AG10803 (cell line): ENCODE data around the gene ALDOB.
A peak's percentile ranks its signal among the peaks of the same experiment; 100 is the strongest.

ENCODE experiments used
- DNase-seq: peaks from one replicate; pipeline ENCODE4 v3.0.0; 2010; ENCODE audit warnings: low read depth
- H3K4me3 ChIP-seq: 2 replicates; pipeline ENCODE4 v1.5.1; 2011; ENCODE audit warnings: mild to moderate bottlenecking, low read length, control low read depth
- TF ChIP-seq, protein P1 (sequence below): conservative IDR thresholded peaks from 2 replicates; pipeline ENCODE4 v1.5.1; 2011; ENCODE audit warnings: mild to moderate bottlenecking, low read length, control low read depth, inconsistent platforms

Gene ALDOB

DNA sequence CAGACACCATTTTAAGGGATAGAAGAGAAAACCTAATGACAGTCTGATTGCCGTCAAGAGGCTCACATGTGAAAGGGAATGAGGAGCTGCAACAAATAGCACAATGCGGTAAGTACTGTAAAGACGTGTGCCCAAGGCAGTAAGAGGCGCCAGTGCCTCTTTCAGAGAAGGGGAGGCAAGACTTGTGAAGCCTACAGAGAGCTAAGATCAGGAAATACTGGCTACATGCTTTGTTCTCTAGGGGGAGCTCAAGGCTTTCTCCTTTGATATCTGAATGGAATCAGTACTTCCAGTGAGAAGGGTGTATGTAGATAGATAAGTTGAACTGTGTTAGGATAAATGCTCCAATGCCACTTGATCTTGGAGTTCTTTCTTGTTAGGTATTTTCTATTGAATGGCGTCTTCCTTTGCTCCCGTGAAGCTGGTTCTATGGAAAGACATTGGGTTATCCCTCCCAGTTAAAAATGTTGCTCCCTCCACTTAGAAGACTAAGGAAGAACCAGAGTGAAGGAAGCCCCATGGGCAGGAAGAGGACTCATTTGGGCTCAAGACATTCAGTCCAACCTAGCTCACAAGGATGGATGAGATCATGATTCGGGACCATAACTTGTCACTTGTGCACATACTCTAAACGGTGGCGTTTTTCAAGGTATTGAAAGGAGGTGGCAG, 23.5 kb upstream of the ALDOB start:
- DNase-seq = peak; percentile 78
- TF ChIP-seq, protein P1, sequence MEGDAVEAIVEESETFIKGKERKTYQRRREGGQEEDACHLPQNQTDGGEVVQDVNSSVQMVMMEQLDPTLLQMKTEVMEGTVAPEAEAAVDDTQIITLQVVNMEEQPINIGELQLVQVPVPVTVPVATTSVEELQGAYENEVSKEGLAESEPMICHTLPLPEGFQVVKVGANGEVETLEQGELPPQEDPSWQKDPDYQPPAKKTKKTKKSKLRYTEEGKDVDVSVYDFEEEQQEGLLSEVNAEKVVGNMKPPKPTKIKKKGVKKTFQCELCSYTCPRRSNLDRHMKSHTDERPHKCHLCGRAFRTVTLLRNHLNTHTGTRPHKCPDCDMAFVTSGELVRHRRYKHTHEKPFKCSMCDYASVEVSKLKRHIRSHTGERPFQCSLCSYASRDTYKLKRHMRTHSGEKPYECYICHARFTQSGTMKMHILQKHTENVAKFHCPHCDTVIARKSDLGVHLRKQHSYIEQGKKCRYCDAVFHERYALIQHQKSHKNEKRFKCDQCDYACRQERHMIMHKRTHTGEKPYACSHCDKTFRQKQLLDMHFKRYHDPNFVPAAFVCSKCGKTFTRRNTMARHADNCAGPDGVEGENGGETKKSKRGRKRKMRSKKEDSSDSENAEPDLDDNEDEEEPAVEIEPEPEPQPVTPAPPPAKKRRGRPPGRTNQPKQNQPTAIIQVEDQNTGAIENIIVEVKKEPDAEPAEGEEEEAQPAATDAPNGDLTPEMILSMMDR = peak; percentile 97
- H3K4me3 ChIP-seq = no peak overlapping the region

DNA sequence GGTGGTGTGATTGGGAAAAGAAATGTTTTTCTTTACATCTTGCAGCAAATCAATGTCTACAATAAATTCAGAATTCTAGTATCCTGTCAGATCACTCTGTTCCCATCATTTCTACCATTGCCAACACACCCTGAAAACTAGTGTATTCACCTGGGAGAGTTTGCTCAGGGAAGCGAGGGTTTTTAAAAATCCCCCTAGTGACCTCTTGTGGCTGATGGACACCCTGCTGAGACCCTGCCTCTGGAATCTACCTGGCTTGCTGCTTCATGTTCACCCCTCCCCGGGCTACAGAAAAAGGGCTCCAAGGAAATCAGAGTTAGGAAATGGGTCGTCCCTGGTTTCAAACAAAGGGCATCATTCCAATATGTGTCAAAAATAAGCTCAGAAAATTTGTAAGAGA, 21.4 kb upstream of the ALDOB start:
- TF ChIP-seq, protein P1 = no peak
- no peak for DNase-seq
- H3K4me3 ChIP-seq = no peak overlapping the region

DNA sequence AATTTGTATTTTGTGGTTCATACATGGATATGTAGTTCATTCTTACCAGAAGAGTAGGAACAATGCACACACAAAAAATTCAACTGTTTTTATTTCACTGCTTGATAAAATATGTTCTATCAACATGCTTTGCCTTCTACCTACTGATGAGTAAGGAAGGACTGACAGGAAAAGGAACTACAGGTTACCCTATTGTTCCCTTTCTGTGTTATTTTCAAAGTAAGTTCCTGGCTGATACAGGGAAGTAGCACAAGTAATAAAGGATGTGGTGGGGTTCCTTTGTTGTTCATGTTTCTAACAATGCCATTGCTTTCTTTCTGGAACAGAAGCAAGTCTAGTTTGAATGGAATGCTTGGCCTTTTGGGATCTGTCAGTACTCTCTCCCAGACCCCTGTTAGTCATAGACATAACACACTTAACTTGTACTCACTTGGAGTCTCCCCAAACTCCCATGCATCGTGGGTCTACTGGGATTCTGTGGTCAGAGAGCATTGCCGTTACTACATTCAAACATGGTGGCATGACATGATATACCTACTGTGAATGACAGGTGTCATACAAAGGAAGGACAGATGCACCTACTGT, 20.2 kb upstream of the ALDOB start:
- TF ChIP-seq, protein P1 = no peak
- no peak overlapping the region for H3K4me3 ChIP-seq
- peak; percentile 66 for DNase-seq

DNA sequence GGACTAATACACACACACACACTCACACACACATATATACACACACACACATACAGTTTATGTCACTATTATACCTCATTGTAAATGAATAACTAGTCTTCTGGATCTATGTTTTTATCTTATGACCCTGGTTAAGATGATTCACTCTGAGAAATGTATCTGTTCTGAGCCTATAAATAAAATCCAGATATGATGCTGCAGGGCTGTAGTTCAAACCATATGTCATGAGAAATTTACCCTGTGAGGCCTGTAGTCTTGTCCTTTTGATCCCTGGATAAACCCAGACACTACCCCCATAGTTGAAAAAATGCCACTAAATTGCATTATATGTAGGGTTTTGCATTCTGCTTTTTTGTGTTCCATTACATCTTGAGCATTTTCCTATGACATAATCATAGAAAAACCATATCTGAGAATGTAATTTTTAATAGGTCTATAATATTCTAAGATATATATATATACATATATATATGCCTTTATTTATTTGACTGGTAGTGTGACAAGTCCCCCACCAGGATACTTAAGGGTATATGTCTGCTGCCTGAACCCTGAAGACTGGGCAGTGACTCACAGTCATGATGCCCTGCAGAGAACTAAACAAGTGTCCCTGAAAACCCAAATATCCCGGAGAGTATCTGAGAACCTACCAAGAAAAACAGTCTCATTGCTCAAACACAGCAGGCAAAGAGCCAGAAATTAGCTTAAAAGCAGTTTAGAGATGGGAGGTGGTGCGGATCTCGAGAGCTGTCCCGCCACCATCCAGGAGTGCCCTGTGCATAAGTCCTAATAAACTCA, 18.4 kb upstream of the ALDOB start:
- no peak for DNase-seq
- TF ChIP-seq, protein P1 = no peak
- no peak overlapping the region for H3K4me3 ChIP-seq

GRCh38 chr9:101451498-101451897, 15.9 kb upstream of the ALDOB start:
- TF ChIP-seq, protein P1 = no peak
- no peak for DNase-seq
- H3K4me3 ChIP-seq = no peak overlapping the region

DNA sequence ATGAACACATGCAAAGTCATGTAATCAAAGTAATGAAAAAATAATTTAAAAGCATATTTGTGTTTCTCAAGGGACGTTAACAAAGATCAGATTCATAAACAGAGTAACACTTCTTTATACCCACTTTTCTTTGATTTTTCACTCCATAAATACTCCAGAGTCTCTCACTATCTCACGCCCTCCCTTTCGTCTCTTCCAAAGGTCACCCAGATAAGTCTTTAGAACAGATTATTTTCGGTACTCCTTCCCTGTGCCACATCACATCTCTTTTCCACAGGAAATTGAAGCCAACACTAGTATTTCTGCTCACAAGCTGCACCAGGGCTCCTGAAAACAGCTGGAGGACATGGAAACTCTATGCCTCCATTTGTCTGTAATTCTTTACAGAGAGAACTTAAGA, 15.4 kb upstream of the ALDOB start:
- no peak for DNase-seq
- no peak overlapping the region for H3K4me3 ChIP-seq
- TF ChIP-seq, protein P1 = no peak
